T-helper 17 cell (primary cell): ENCODE measurements around the gene MAEL. TPM values are rescaled to one million over a fixed set of nuclear protein-coding genes. Genes with fewer than 3 reads are reported as not detected.

Experiments used
- ATAC-seq: fragments of 150-1000 bp; cut with Tn5 transposase; 2 replicates; pipeline ENCODE4 v1.10.0; 2021; ENCODE audit warnings: mild to moderate bottlenecking, moderate library complexity
- DNase-seq, 3 donors: peaks; one replicate each; pipeline versions ENCODE4 v3.0.0 to v3.0.0-alpha.2; 2020 to 2021
- H3K9me3 ChIP-seq: one replicate; pipeline ENCODE4 v1.7.0; 2013; ENCODE audit warnings: low read length, mild to moderate bottlenecking; ENCODE audit not compliant: control insufficient read depth, poor library complexity, severe bottlenecking
- H3K27ac Mint-ChIP-seq: one replicate; pipeline ENCODE4 v1.8.0; 2022; ENCODE audit warnings: mild to moderate bottlenecking, moderate library complexity, mixed read lengths
- H3K27me3 Mint-ChIP-seq: one replicate; pipeline ENCODE4 v1.8.0; 2022; ENCODE audit warnings: mixed read lengths
- H3K36me3 Mint-ChIP-seq: one replicate; pipeline ENCODE4 v1.8.0; 2022; ENCODE audit warnings: low read depth, mixed read lengths
- H3K4me1 Mint-ChIP-seq: one replicate; pipeline ENCODE4 v1.8.0; 2022; ENCODE audit warnings: mild to moderate bottlenecking, mixed read lengths
- H3K4me3 Mint-ChIP-seq: one replicate; pipeline ENCODE4 v1.8.0; 2022; ENCODE audit warnings: mild to moderate bottlenecking, moderate library complexity, mixed read lengths
- total RNA-seq, 4 donors: library from RNA in 2 of 4; stranded (reverse) in 2 of 4; gene quantifications; one replicate each; pipeline ENCODE4 v1.2.3 and lab custom pipeline; 2022 to 2026

The MAEL gene
- total RNA-seq, 2 donors from 2014 or later, result not detected

GRCh38 chr1:167068761-167069160 is 79.7 kb downstream of the MAEL start:
- ATAC-seq (no peak), DNase-seq (no peak)
- H3K4me1 Mint-ChIP-seq, result peaks cover 5% of the 10 kb centered on the region
- H3K27ac Mint-ChIP-seq, result no peak overlapping the region
- peaks cover 8% of the 10 kb centered on the region for H3K36me3 Mint-ChIP-seq
- no peaks in the 10 kb centered on the region for H3K9me3 ChIP-seq
- H3K27me3 Mint-ChIP-seq, result peaks cover 5% of the 10 kb centered on the region
- H3K4me3 Mint-ChIP-seq, result no peak overlapping the region

GRCh38 chr1:167071286-167071685 is 82.2 kb downstream of the MAEL start:
- H3K4me3 Mint-ChIP-seq, result no peak overlapping the region
- peaks cover 14% of the 10 kb centered on the region for H3K36me3 Mint-ChIP-seq
- H3K27me3 Mint-ChIP-seq, result peaks cover 12% of the 10 kb centered on the region
- peaks cover 17% of the 10 kb centered on the region for H3K4me1 Mint-ChIP-seq
- ATAC-seq (no peak), DNase-seq (no peak)
- no peaks in the 10 kb centered on the region for H3K9me3 ChIP-seq
- H3K27ac Mint-ChIP-seq, result no peak overlapping the region

Other genes with a start within 250 kb of the MAEL start
- 10 to 100 TPM; 24.7 to 27.7 TPM for gene POGK, start 149.8 kb upstream of the MAEL start, total RNA-seq
- 10 to 100 TPM; 12.0 to 13.1 TPM for gene TADA1, start 113.0 kb upstream of the MAEL start, total RNA-seq
- under 1 TPM; 0.20 to 0.34 TPM for gene ILDR2, start 13.7 kb upstream of the MAEL start, total RNA-seq
- gene GPA33, start 101.1 kb downstream of the MAEL start, total RNA-seq, result 1 to 10 TPM; 5.3 to 7.6 TPM
- not detected for gene STYXL2, start 104.8 kb downstream of the MAEL start, total RNA-seq
- gene POU2F1, start 231.6 kb downstream of the MAEL start, total RNA-seq, result 10 to 100 TPM; 28.7 to 31.2 TPM